Cardiac muscle cell (in vitro differentiated cells and primary cell): ENCODE data around the gene HARS2. TPM values are rescaled to one million over a fixed set of nuclear protein-coding genes. Genes with fewer than 3 reads are reported as not detected.
"Not testable (repeated sequence)": the region's sequence is repeated elsewhere in the genome, so short reads cannot be mapped to it uniquely, and the experiment has no call there.

Experiments
- DNase-seq, 2 donors: peaks; one replicate each; pipeline versions ENCODE4 v3.0.0 to v3.0.0-alpha.2; 2010 to 2017; ENCODE audit warnings: low read depth in 1 of 2, low spot score in 1 of 2
- H3K27ac ChIP-seq: fragments of 200-600 bp; sonication (generic); 2 replicates; pipeline ENCODE4 v1.5.1; 2016
- H3K27me3 ChIP-seq: fragments of 200-600 bp; sonication (generic); 2 replicates; pipeline ENCODE4 v1.6.0; 2016; ENCODE audit warnings: control low read depth
- H3K36me3 ChIP-seq: fragments of 200-600 bp; sonication (generic); 2 replicates; pipeline ENCODE4 v1.5.1; 2016; ENCODE audit warnings: control low read depth
- H3K4me1 ChIP-seq: fragments of 200-600 bp; sonication (generic); 2 replicates; pipeline ENCODE4 v1.8.1; 2017; ENCODE audit warnings: low read depth, mild to moderate bottlenecking, mixed run types
- H3K4me3 ChIP-seq: fragments of 200-600 bp; sonication (generic); 2 replicates; pipeline ENCODE4 v1.5.1; 2016; ENCODE audit warnings: mild to moderate bottlenecking
- H3K9me3 ChIP-seq: fragments of 200-600 bp; sonication (generic); 2 replicates; pipeline ENCODE4 v1.5.1; 2017; ENCODE audit warnings: low read depth, mild to moderate bottlenecking, control low read depth
- CTCF ChIP-seq: IDR thresholded peaks from 2 replicates; pipeline ENCODE4 v1.5.1; 2012; ENCODE audit warnings: low read depth, mild to moderate bottlenecking, low read length
- polyA plus RNA-seq: library from polyadenylated mRNA; unstranded; fragments of >200 nt; fragmentation: Nextera tagmentation; extraction: Ambion mirVana; gene quantifications from 2 replicates; pipeline ENCODE4 v1.2.1, GENCODE V29; 2016
- total RNA-seq: library from RNA; depleted of rRNA; stranded (reverse); fragments of >200 nt; gene quantifications from 2 replicates; pipeline ENCODE4 v1.2.3, GENCODE V29; 2016

Gene HARS2
- total and polyA plus RNA-seq, 2 experiments from 2014 or later: 27.8 to 39.9 TPM

- Histone ChIP-seq H3K9me3 (no peaks in the 10 kb centered on the region), H3K36me3 (peaks cover 39% of the 10 kb centered on the region), H3K4me3 (peak overlapping the region; percentile 75), H3K4me1 (peaks cover 3% of the 10 kb centered on the region), H3K27me3 (no peaks in the 10 kb centered on the region), H3K27ac (peak overlapping the region; percentile 83)
- DNase-seq: no peak
- no peak for TF ChIP-seq CTCF
Observed at GRCh38 chr5:140664030-140664358, 27.3 kb upstream of the HARS2 start.

- DNase-seq: peak; percentile 93 to 96
- Histone ChIP-seq H3K27ac (peak within 1 kb of the TSS; percentile 83), H3K36me3 (peaks cover 40% of the 10 kb centered on the region), H3K4me1 (peaks cover 3% of the 10 kb centered on the region), H3K4me3 (peak within 1 kb of the TSS; percentile 75), H3K9me3 (no peaks in the 10 kb centered on the region), H3K27me3 (no peaks in the 10 kb centered on the region)
- TF ChIP-seq CTCF: no peak
Observed at GRCh38 chr5:140664359-140665119, 26.7 kb upstream of the HARS2 start, which contains the start of gene WDR55. TSS of gene WDR55 (plus strand) at chr5:140664904. CDS start at chr5:140664913, 9 bp downstream.

GRCh38 chr5:140671035-140671434 is 20.2 kb upstream of the HARS2 start:
- H3K27ac ChIP-seq, DNase-seq, H3K4me3 ChIP-seq, H3K4me1 ChIP-seq, H3K27me3 ChIP-seq, H3K9me3 ChIP-seq: not testable (repeated sequence)
- H3K36me3 ChIP-seq: peaks cover 26% of the 10 kb centered on the region

- DNase-seq: no peak
- Histone ChIP-seq H3K4me3 (no peak overlapping the region), H3K27ac (peak overlapping the region; percentile 28), H3K36me3 (peaks cover 32% of the 10 kb centered on the region), H3K9me3 (no peaks in the 10 kb centered on the region), H3K4me1 (no peaks in the 10 kb centered on the region), H3K27me3 (no peaks in the 10 kb centered on the region)
- no peak for TF ChIP-seq CTCF
Observed at GRCh38 chr5:140671472-140672125, 19.7 kb upstream of the HARS2 start.

- no peak overlapping the region for H3K4me3 ChIP-seq
- no peak for TF ChIP-seq CTCF
- no peaks in the 10 kb centered on the region for H3K4me1 ChIP-seq
- no peaks in the 10 kb centered on the region for H3K9me3 ChIP-seq
- H3K27me3 ChIP-seq: no peaks in the 10 kb centered on the region
- DNase-seq: peak; percentile 39 to 51
- H3K36me3 ChIP-seq: peaks cover 42% of the 10 kb centered on the region
- H3K27ac ChIP-seq: no peak overlapping the region
Observed at GRCh38 chr5:140672455-140673186, 18.6 kb upstream of the HARS2 start.
